ENCODE results near the gene KRT74. TPM values are rescaled to one million over a fixed set of nuclear protein-coding genes. Genes with fewer than 3 reads are reported as not detected.

The KRT74 gene
- total RNA-seq, 1 donor from 2014 or later, result not detected

GRCh38 chr12:52582971-52583456 is 9.4 kb upstream of the KRT74 start:
- TF ChIP-seq CTCF (IDR thresholded peaks at IDR 0.05), result peak; percentile 25 to 50 (median 48)
- no peak for DNase-seq (ENCODE audit: low spot score in 2 of 2)
- Histone ChIP-seq H3K9me3 (no peaks in the 10 kb centered on the region), H3K36me3 (no peaks in the 10 kb centered on the region), H3K27ac (no peak overlapping the region), H3K4me1 (no peaks in the 10 kb centered on the region), H3K4me3 (no peak overlapping the region), H3K27me3 (no peaks in the 10 kb centered on the region)
- intact Hi-C loops (cut with DNase I), result loop anchor here (2.0 kb wide), 1 partner anchor 298 kb away; no protein-coding TSS in a partner anchor

- no peak for DNase-seq (ENCODE audit: low spot score in 2 of 2)
- no peak overlapping the region for H3K27ac ChIP-seq
- no peaks in the 10 kb centered on the region for H3K36me3 ChIP-seq
- no peak for TF ChIP-seq CTCF (IDR thresholded peaks at IDR 0.05)
- no peaks in the 10 kb centered on the region for H3K27me3 ChIP-seq
- no peaks in the 10 kb centered on the region for H3K4me1 ChIP-seq
- intact Hi-C loops (cut with DNase I), result loop anchor here (2.0 kb wide), 1 partner anchor 298 kb away; no protein-coding TSS in a partner anchor
- no peaks in the 10 kb centered on the region for H3K9me3 ChIP-seq
- no peak overlapping the region for H3K4me3 ChIP-seq
These were observed 8.8 kb upstream of the KRT74 start for GRCh38 chr12:52582486-52582885.

GRCh38 chr12:52581481-52581880 is 7.8 kb upstream of the KRT74 start:
- TF ChIP-seq CTCF (IDR thresholded peaks at IDR 0.05), result no peak
- H3K9me3 ChIP-seq, result no peaks in the 10 kb centered on the region
- DNase-seq (ENCODE audit: low spot score in 2 of 2), result no peak
- H3K27ac ChIP-seq, result no peak overlapping the region
- intact Hi-C loops (cut with DNase I), result no loop called here
- H3K4me3 ChIP-seq, result no peak overlapping the region
- no peaks in the 10 kb centered on the region for H3K4me1 ChIP-seq
- no peaks in the 10 kb centered on the region for H3K36me3 ChIP-seq
- H3K27me3 ChIP-seq, result no peaks in the 10 kb centered on the region

- Histone ChIP-seq H3K27me3 (no peaks in the 10 kb centered on the region), H3K27ac (no peak overlapping the region), H3K4me1 (no peaks in the 10 kb centered on the region), H3K9me3 (no peaks in the 10 kb centered on the region), H3K4me3 (no peak overlapping the region), H3K36me3 (no peaks in the 10 kb centered on the region)
- TF ChIP-seq CTCF (IDR thresholded peaks at IDR 0.05), result no peak
- no peak for DNase-seq (ENCODE audit: low spot score in 2 of 2)
- intact Hi-C loops (cut with DNase I), result no loop called here
These were observed 7.4 kb upstream of the KRT74 start for GRCh38 chr12:52581066-52581465.

GRCh38 chr12:52580496-52580895 is 6.9 kb upstream of the KRT74 start:
- no peak for TF ChIP-seq CTCF (IDR thresholded peaks at IDR 0.05)
- H3K36me3 ChIP-seq, result no peaks in the 10 kb centered on the region
- intact Hi-C loops (cut with DNase I), result no loop called here
- no peak for DNase-seq (ENCODE audit: low spot score in 2 of 2)
- H3K4me1 ChIP-seq, result no peaks in the 10 kb centered on the region
- H3K9me3 ChIP-seq, result no peaks in the 10 kb centered on the region
- H3K4me3 ChIP-seq, result no peak overlapping the region
- H3K27ac ChIP-seq, result no peak overlapping the region
- no peaks in the 10 kb centered on the region for H3K27me3 ChIP-seq
